KMS-11 (cell line): ENCODE data around the gene TANGO6.

ENCODE experiments used
- H2AFZ ChIP-seq: fragments of 200-600 bp; sonication (generic); 2 replicates; pipeline ENCODE4 v1.6.1; 2016; ENCODE audit warnings: antibody characterized with exemption, mixed run types, low read depth
- H3K27ac ChIP-seq: fragments of 200-600 bp; sonication (generic); 2 replicates; pipeline ENCODE4 v1.6.1; 2016; ENCODE audit warnings: mild to moderate bottlenecking, mixed run types
- H3K27me3 ChIP-seq: fragments of 200-600 bp; sonication (generic); 2 replicates; pipeline ENCODE4 v1.6.1; 2017; ENCODE audit warnings: mild to moderate bottlenecking, low read depth, mixed run types, moderate library complexity; ENCODE audit not compliant: insufficient read depth
- H3K36me3 ChIP-seq: fragments of 200-600 bp; sonication (generic); 2 replicates; pipeline ENCODE4 v1.6.1; 2017; ENCODE audit warnings: mild to moderate bottlenecking, mixed run types; ENCODE audit not compliant: insufficient read depth
- H3K4me1 ChIP-seq: fragments of 200-600 bp; sonication (generic); 2 replicates; pipeline ENCODE4 v1.6.1; 2016; ENCODE audit warnings: mild to moderate bottlenecking, low read depth, mixed run types; ENCODE audit not compliant: poor library complexity, severe bottlenecking
- H3K4me2 ChIP-seq: fragments of 200-600 bp; sonication (generic); 2 replicates; pipeline ENCODE4 v1.7.0; 2016; ENCODE audit warnings: mild to moderate bottlenecking, mixed run types
- H3K4me3 ChIP-seq: fragments of 200-600 bp; sonication (generic); IDR thresholded peaks from 2 replicates; pipeline ENCODE4 v1.6.1; 2017; ENCODE audit warnings: low read depth, low read length, mixed read lengths; ENCODE audit not compliant: insufficient read depth
- H3K79me2 ChIP-seq: fragments of 200-600 bp; sonication (generic); 2 replicates; pipeline ENCODE4 v1.6.1; 2016; ENCODE audit warnings: low read depth, mixed run types; ENCODE audit not compliant: insufficient read depth
- H3K9ac ChIP-seq: fragments of 200-600 bp; sonication (generic); 2 replicates; pipeline ENCODE4 v1.6.1; 2016; ENCODE audit warnings: mild to moderate bottlenecking, mixed run types
- H4K20me1 ChIP-seq: fragments of 200-600 bp; sonication (generic); 2 replicates; pipeline ENCODE4 v1.6.1; 2016; ENCODE audit warnings: mild to moderate bottlenecking, mixed run types; ENCODE audit not compliant: insufficient read depth
- TF ChIP-seq, protein P1 (sequence below): fragments of 200-600 bp; sonication (generic); conservative IDR thresholded peaks from 2 replicates; pipeline ENCODE4 v1.6.1; 2017; ENCODE audit warnings: low read depth, mild to moderate bottlenecking, antibody characterized with exemption, low read length, moderate library complexity, mixed read lengths

TANGO6 gene

DNA sequence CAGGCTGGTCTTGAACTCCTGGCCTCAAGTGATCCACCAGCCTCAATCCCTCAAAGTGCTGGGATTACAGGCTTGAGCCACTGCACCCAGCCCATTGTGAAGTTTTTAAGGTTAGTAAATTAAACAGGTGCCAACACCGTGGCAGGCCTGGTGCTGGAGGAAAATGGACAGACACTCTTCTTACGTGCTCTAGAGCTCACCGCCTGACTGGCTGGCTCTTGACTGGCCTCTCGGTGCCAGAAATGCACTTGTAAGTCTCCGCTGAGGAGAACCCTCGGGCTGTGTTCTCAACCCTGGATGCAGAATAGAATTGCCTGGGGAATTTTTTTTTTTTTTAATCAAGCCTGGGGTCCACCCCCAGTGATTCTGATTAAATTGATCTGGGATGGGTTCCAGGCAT is 251.9 kb downstream of the TANGO6 start:
- H3K4me3 ChIP-seq, result no peak overlapping the region
- no peaks in the 10 kb centered on the region for H3K4me1 ChIP-seq
- H4K20me1 ChIP-seq, result no peaks in the 10 kb centered on the region
- no peak overlapping the region for H3K9ac ChIP-seq
- no peaks in the 10 kb centered on the region for H3K79me2 ChIP-seq
- H2AFZ ChIP-seq, result no peak overlapping the region
- H3K27ac ChIP-seq, result no peak overlapping the region
- H3K4me2 ChIP-seq, result no peak overlapping the region
- no peaks in the 10 kb centered on the region for H3K27me3 ChIP-seq
- H3K36me3 ChIP-seq, result no peaks in the 10 kb centered on the region
- TF ChIP-seq, protein P1, sequence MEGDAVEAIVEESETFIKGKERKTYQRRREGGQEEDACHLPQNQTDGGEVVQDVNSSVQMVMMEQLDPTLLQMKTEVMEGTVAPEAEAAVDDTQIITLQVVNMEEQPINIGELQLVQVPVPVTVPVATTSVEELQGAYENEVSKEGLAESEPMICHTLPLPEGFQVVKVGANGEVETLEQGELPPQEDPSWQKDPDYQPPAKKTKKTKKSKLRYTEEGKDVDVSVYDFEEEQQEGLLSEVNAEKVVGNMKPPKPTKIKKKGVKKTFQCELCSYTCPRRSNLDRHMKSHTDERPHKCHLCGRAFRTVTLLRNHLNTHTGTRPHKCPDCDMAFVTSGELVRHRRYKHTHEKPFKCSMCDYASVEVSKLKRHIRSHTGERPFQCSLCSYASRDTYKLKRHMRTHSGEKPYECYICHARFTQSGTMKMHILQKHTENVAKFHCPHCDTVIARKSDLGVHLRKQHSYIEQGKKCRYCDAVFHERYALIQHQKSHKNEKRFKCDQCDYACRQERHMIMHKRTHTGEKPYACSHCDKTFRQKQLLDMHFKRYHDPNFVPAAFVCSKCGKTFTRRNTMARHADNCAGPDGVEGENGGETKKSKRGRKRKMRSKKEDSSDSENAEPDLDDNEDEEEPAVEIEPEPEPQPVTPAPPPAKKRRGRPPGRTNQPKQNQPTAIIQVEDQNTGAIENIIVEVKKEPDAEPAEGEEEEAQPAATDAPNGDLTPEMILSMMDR, result no peak

DNA sequence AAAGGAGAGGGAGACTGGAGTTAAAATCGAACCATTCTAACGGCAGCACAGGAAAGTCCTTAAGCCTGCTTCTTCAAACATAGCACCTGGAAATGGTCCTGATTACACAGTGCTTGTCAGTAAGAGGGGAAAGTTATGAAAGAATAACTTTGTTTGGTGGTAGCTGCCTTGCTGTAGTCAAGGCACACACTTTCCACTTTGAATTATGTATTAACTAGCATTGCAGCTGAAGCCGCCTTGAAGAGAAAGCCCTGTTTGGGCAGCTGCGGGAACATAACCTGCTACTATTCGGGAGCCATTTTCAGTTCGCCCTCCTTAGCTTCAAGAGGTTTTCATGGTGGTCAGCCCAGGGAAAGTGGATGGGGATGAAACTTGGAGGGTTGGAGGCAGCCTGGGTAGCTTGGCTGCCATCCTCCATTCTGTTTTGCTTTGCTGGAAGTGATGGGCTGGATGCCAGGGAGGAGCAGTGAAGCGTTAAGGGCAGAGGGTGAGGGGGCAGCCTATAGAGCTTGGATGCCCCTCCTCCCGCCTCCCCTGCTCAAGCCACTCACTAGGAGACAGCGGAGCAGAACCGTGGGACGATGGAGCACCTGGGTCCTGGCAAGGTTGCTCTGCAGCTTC is 256.9 kb downstream of the TANGO6 start:
- H3K27me3 ChIP-seq, result no peaks in the 10 kb centered on the region
- no peak overlapping the region for H3K9ac ChIP-seq
- no peak overlapping the region for H2AFZ ChIP-seq
- H4K20me1 ChIP-seq, result no peaks in the 10 kb centered on the region
- H3K27ac ChIP-seq, result no peak overlapping the region
- H3K4me2 ChIP-seq, result no peak overlapping the region
- H3K79me2 ChIP-seq, result no peaks in the 10 kb centered on the region
- TF ChIP-seq, protein P1, result no peak
- no peaks in the 10 kb centered on the region for H3K36me3 ChIP-seq
- no peaks in the 10 kb centered on the region for H3K4me1 ChIP-seq
- H3K4me3 ChIP-seq, result no peak overlapping the region

DNA sequence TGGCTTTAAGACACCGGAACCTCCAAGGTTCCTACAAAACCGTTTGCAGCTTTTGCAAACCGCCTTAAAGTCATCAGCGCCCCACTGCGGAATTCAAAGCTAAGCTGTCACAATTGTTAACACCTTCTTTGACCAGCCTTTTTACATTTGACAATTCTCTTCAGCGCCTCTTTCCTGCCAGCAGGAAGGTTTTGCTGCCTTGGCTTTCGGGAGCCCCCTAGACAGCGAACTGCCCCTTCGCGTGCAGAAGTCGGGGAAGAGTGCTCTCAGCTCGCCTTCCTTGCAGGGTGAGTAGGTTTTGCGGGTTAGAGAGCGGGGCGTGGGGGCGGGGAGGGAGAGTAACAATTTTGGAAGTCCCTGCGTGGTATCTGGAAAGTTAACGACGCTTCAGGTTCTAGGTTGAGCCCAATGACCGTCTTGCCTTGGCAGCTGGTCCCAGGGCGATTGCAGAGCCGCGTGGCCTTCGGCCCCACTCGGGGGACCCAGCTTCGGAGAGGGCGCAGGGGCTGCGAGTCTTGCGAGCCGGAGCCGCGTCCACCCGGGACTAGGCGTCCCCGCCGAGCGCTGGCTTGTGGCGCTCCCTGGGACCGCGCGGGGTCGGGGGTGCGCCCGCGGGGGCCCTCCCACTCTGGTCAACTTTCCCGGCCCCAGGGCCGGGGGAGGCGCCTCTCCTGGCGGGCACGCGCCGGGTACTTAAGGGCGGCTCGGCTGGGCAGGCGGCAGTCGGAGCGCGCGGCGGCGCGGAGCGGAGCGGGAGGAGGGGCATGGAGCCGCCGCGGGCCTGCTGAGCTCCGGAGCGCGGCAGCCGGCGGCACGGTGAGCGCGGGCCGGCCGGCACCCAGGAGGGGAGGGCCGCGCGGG is 262.4 kb downstream of the TANGO6 start, which contains the start of gene HAS3:
HAS3 (plus strand) TSS at position 153 of the 861 bp plus-strand sequence. CDS start 3,743 bp downstream, outside the sequence.
- no peak within 1 kb of the TSS for H3K4me3 ChIP-seq
- H4K20me1 ChIP-seq, result no peaks in the 10 kb centered on the region
- TF ChIP-seq, protein P1, result no peak
- H3K4me2 ChIP-seq, result no peak within 1 kb of the TSS
- no peak within 1 kb of the TSS for H3K9ac ChIP-seq
- no peak within 1 kb of the TSS for H3K27ac ChIP-seq
- no peak within 1 kb of the TSS for H2AFZ ChIP-seq
- no peaks in the 10 kb centered on the region for H3K79me2 ChIP-seq
- H3K36me3 ChIP-seq, result no peaks in the 10 kb centered on the region
- H3K4me1 ChIP-seq, result no peaks in the 10 kb centered on the region
- no peaks in the 10 kb centered on the region for H3K27me3 ChIP-seq

DNA sequence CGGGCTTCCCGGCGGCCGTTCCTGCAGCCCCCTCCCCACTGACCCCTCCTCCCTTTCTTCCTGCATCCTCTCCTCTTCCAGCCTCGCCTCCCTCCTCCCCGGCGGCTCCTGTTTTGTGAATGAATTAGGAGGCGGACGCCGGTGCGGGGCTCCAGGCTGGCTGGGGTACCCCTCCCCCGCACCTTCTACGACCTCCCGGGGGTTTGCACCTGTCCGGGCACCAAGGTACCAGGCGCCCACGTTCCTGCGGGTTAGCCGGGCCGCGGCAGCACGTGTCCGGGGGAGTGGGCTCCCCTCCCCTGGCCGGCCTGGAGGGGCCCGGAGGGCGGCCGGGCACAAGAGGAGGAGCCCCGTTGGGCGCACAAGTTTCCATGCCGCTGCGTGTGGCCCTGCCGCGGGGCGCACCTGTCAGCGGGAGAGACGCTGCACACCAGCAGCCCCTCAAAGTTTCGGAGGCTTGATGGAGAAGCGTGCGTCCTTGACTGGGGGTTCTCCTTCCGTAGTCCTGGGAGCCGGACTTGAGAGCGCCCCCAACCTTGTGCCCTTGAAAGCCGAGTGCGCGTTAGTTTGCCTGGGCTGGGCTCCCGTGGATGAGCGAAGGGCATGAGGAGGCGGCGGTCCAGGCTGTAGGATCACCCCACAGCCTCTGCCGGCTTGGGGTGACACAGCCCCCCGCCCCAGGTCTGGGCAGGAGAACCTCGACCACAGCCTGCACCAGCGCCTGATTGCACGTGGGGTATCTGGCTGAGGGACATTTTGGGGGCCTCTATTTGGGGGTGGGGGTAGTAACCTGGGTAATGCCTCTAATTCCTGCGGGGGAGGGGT is 263.4 kb downstream of the TANGO6 start:
- TF ChIP-seq, protein P1, result no peak
- Histone ChIP-seq H3K4me2 (no peak overlapping the region), H3K36me3 (no peaks in the 10 kb centered on the region), H2AFZ (no peak overlapping the region), H3K9ac (no peak overlapping the region), H3K27ac (no peak overlapping the region), H4K20me1 (no peaks in the 10 kb centered on the region), H3K27me3 (no peaks in the 10 kb centered on the region), H3K79me2 (no peaks in the 10 kb centered on the region), H3K4me1 (peaks cover 5% of the 10 kb centered on the region), H3K4me3 (no peak overlapping the region)
